ENCODE results near the gene CCNO. TPM values are rescaled to one million over a fixed set of nuclear protein-coding genes. Genes with fewer than 3 reads are reported as not detected.

Gene CCNO, protein sequence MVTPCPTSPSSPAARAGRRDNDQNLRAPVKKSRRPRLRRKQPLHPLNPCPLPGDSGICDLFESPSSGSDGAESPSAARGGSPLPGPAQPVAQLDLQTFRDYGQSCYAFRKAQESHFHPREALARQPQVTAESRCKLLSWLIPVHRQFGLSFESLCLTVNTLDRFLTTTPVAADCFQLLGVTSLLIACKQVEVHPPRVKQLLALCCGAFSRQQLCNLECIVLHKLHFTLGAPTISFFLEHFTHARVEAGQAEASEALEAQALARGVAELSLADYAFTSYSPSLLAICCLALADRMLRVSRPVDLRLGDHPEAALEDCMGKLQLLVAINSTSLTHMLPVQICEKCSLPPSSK
- total RNA-seq (2022; extraction: Qiagen RNA extraction; ENCODE audit: low read depth) = 4.7 to 9.1 TPM (median 7.5 TPM) in 5 replicates

DNA sequence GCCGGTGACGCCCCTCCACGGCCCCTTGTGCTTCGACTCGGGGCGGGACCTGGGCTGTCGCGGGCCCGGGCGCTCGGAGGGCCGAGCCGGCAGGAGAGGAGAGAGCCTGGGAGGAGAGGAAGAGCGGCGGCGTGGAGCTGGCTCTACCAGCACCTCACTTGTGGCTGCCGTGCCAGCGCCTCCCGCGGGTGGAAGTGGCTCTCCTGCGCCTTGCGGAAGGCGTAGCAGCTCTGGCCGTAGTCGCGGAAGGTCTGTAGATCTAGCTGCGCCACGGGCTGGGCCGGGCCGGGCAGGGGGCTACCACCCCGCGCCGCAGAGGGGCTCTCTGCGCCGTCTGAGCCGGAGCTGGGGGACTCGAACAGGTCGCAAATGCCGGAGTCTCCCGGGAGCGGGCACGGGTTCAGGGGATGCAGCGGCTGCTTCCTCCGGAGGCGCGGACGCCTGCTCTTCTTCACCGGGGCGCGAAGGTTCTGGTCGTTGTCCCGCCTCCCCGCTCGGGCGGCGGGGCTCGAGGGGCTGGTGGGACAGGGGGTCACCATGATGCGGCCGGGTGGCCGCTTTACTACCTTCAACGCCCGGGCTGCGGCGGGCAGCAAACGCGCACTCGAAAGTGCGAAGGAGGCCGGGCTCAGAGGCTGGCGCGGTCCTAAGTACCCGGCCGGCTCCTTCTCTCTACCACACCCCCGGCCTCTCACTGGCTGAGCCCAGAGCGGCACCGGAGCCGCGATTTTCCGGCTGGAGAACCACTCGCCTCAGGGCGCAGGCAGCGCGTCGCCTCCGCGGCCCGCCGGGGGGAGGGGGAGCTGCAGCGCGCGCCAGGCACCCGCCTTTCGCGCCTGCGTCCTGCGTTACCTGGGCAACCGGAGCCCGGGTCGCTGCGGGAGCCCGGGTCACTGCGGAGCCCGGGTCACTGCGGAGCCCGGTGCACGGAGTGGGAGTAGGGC is at the start of gene CCNO:
Gene CCNO, minus strand, starts transcription at position 624 of the 944 bp plus-strand sequence. Its CDS starts 85 bp downstream, at position 539.

DNA sequence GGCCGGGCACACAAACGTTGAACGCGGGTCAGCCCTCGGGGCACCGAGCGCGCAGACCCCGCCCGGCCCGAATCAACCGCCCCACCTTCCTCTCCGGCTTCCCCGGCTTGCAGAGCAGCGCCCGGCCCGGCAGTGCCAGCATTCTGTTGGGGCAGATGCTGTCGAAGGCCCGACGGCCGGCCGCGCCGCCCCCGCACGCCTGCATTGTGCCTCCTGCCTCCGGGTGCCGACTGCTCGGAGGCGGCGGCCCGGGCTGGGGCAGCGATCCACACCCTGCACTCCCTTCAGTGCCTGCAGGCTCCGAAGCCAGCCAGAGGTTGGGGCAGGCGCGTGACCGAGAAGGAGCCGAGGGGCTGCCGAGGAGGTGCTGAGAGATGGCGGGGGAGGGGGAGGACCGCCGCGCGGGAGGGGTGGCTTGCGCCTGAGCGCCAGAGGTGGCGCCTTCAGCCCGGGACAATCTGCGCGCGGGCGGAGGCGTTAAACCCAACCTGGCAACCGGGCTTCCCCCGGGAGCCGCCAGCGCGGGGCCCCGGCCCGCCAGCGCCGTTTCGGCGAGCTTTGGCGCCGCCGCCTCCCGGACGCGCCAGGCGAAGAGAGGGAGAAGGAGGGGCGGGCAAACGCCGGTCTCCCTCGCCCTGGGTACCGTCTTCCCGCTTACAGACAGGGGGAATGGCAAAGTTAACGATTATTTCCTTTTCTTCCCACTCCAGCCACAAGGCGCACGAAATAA is 6.3 kb downstream of the CCNO start, which contains the start of gene MCIDAS:
Gene MCIDAS, minus strand, starts transcription at position 382 of the 730 bp plus-strand sequence. Its CDS starts 177 bp downstream, at position 205.

Other genes starting within 250 kb of the CCNO start
- not detected in 5 replicates for gene ESM1, start 248.0 kb downstream of the CCNO start, total RNA-seq (2022; extraction: Qiagen RNA extraction; ENCODE audit: low read depth)
- not detected in 5 replicates for gene GZMK, start 209.4 kb downstream of the CCNO start, total RNA-seq (2022; extraction: Qiagen RNA extraction; ENCODE audit: low read depth)
- gene GZMA, start 131.0 kb downstream of the CCNO start, total RNA-seq (2022; extraction: Qiagen RNA extraction; ENCODE audit: low read depth) = not detected in 5 replicates
- gene GPX8, start 73.4 kb downstream of the CCNO start, total RNA-seq (2022; extraction: Qiagen RNA extraction; ENCODE audit: low read depth) = 27.0 to 41.5 TPM (median 36.1 TPM) in 5 replicates
- gene CDC20B, start 60.4 kb downstream of the CCNO start, total RNA-seq (2022; extraction: Qiagen RNA extraction; ENCODE audit: low read depth) = 0.07 to 0.13 TPM (median 0.08 TPM) in 3 of 5 replicates, not detected in the others
- gene MCIDAS, start 6.3 kb downstream of the CCNO start, total RNA-seq (2022; extraction: Qiagen RNA extraction; ENCODE audit: low read depth) = 1.4 to 2.4 TPM (median 1.9 TPM) in 5 replicates
- 17.4 to 25.7 TPM (median 22.9 TPM) in 5 replicates for gene DHX29, start 74.1 kb upstream of the CCNO start, total RNA-seq (2022; extraction: Qiagen RNA extraction; ENCODE audit: low read depth)
- 36.3 to 60.8 TPM (median 38.8 TPM) in 5 replicates for gene MTREX, start 74.4 kb upstream of the CCNO start, total RNA-seq (2022; extraction: Qiagen RNA extraction; ENCODE audit: low read depth)